Measurements from ENCODE around the gene FLNB. TPM values are rescaled to one million over a fixed set of nuclear protein-coding genes. Genes with fewer than 3 reads are reported as not detected.

FLNB gene
- total RNA-seq, 1 experiment from 2014 or later = 41.2 TPM

- H3K9me3 ChIP-seq (ENCODE audit: low read depth, low read length, poor library complexity, severe bottlenecking) = no peaks in the 10 kb centered on the region
- ChIA-PET CTCF (no interaction called here), POLR2A (ENCODE audit: low non-redundant PET) (no interaction called here)
- H3K27me3 ChIP-seq (replicated peaks; ENCODE audit: insufficient read depth, low read depth, low read length, poor library complexity) = no peaks in the 10 kb centered on the region
- no peak overlapping the region for H3K27ac ChIP-seq (ENCODE audit: low read depth, low read length, poor library complexity, severe bottlenecking)
- no peak for DNase-seq (ENCODE audit: low spot score)
- no peak for TF ChIP-seq EZH2 (IDR thresholded peaks at IDR 0.05; ENCODE audit: borderline replicate concordance, low read depth, low read length, poor library complexity, severe bottlenecking)
- no peak for TF ChIP-seq CTCF (conservative IDR thresholded peaks at IDR 0.05; ENCODE audit: low read depth, low read length)
- H3K36me3 ChIP-seq (ENCODE audit: insufficient read depth, low read length, poor library complexity, severe bottlenecking) = no peaks in the 10 kb centered on the region
- intact Hi-C loops (cut with micrococcal nuclease; ENCODE audit: unreplicated experiment) = no loop called here
- BruUV-seq (replicated peaks) = no TSS peak
- H3K4me1 ChIP-seq (ENCODE audit: insufficient read depth, low read length, poor library complexity, severe bottlenecking) = no peaks in the 10 kb centered on the region
- H3K4me3 ChIP-seq (ENCODE audit: low read depth, low read length, poor library complexity, severe bottlenecking) = no peak overlapping the region
These were observed 40.6 kb upstream of the FLNB start for GRCh38 chr3:57967590-57967989.

- TF ChIP-seq EZH2 (IDR thresholded peaks at IDR 0.05; ENCODE audit: borderline replicate concordance, low read depth, low read length, poor library complexity, severe bottlenecking) (no peak), CTCF (conservative IDR thresholded peaks at IDR 0.05; ENCODE audit: low read depth, low read length) (no peak)
- no peak overlapping the region for H3K27ac ChIP-seq (ENCODE audit: low read depth, low read length, poor library complexity, severe bottlenecking)
- POLR2A ChIA-PET (ENCODE audit: low non-redundant PET) = no interaction called here
- no TSS peak for BruUV-seq (replicated peaks)
- H3K9me3 ChIP-seq (ENCODE audit: low read depth, low read length, poor library complexity, severe bottlenecking) = no peaks in the 10 kb centered on the region
- CTCF ChIA-PET = no interaction called here
- no peaks in the 10 kb centered on the region for H3K36me3 ChIP-seq (ENCODE audit: insufficient read depth, low read length, poor library complexity, severe bottlenecking)
- intact Hi-C loops (cut with micrococcal nuclease; ENCODE audit: unreplicated experiment) = no loop called here
- H3K4me3 ChIP-seq (ENCODE audit: low read depth, low read length, poor library complexity, severe bottlenecking) = no peak overlapping the region
- no peaks in the 10 kb centered on the region for H3K27me3 ChIP-seq (replicated peaks; ENCODE audit: insufficient read depth, low read depth, low read length, poor library complexity)
- no peaks in the 10 kb centered on the region for H3K4me1 ChIP-seq (ENCODE audit: insufficient read depth, low read length, poor library complexity, severe bottlenecking)
- no peak for DNase-seq (ENCODE audit: low spot score)
These were observed 39.7 kb upstream of the FLNB start for GRCh38 chr3:57968501-57968900.

GRCh38 chr3:57971975-57972374, 36.2 kb upstream of the FLNB start:
- no peaks in the 10 kb centered on the region for H3K36me3 ChIP-seq (ENCODE audit: insufficient read depth, low read length, poor library complexity, severe bottlenecking)
- H3K4me3 ChIP-seq (ENCODE audit: low read depth, low read length, poor library complexity, severe bottlenecking) = no peak overlapping the region
- BruUV-seq (replicated peaks) = no TSS peak
- TF ChIP-seq CTCF (conservative IDR thresholded peaks at IDR 0.05; ENCODE audit: low read depth, low read length) = no peak
- no peak for TF ChIP-seq EZH2 (IDR thresholded peaks at IDR 0.05; ENCODE audit: borderline replicate concordance, low read depth, low read length, poor library complexity, severe bottlenecking)
- ChIA-PET CTCF (no interaction called here), POLR2A (ENCODE audit: low non-redundant PET) (no interaction called here)
- intact Hi-C loops (cut with micrococcal nuclease; ENCODE audit: unreplicated experiment) = no loop called here
- no peak overlapping the region for H3K27ac ChIP-seq (ENCODE audit: low read depth, low read length, poor library complexity, severe bottlenecking)
- H3K9me3 ChIP-seq (ENCODE audit: low read depth, low read length, poor library complexity, severe bottlenecking) = no peaks in the 10 kb centered on the region
- no peak for DNase-seq (ENCODE audit: low spot score)
- no peaks in the 10 kb centered on the region for H3K27me3 ChIP-seq (replicated peaks; ENCODE audit: insufficient read depth, low read depth, low read length, poor library complexity)
- H3K4me1 ChIP-seq (ENCODE audit: insufficient read depth, low read length, poor library complexity, severe bottlenecking) = no peaks in the 10 kb centered on the region

Data from A673 (cell line).